Upper lobe of left lung (tissue), 6 donors: ENCODE results near the gene HK1. TPM values are rescaled to one million over a fixed set of nuclear protein-coding genes. Genes with fewer than 3 reads are reported as not detected.
"Not testable (repeated sequence)": the region's sequence is repeated elsewhere in the genome, so short reads cannot be mapped to it uniquely, and the experiment has no call there.

Source experiments
- ATAC-seq, 2 donors: fragments of 200-7000 bp; cut with Tn5 transposase; one replicate each; pipeline ENCODE4 v1.9.1; 2022; ENCODE audit warnings: mild to moderate bottlenecking in 2 of 2, moderate library complexity in 2 of 2; ENCODE audit not compliant: low FRiP score in 2 of 2
- DNase-seq, 2 donors: peaks; one replicate each; pipeline ENCODE4 v3.0.0-alpha.2; 2019 to 2020
- H3K27ac ChIP-seq, 4 donors: fragments of 200-600 bp; sonication (generic); one replicate each; pipeline ENCODE4 v1.5.1; 2016 to 2019
- H3K27me3 ChIP-seq, 4 donors: fragments of 200-600 bp; sonication (generic); one replicate each; pipeline ENCODE4 v1.5.1; 2017 to 2019
- H3K36me3 ChIP-seq, 4 donors: fragments of 200-600 bp; sonication (generic); one replicate each; pipeline ENCODE4 v1.5.1; 2016 to 2019
- H3K4me1 ChIP-seq, 4 donors: fragments of 200-600 bp; sonication (generic); one replicate each; pipeline ENCODE4 v1.5.1; 2018 to 2019
- H3K4me3 ChIP-seq, 4 donors: fragments of 200-600 bp; sonication (generic); one replicate each; pipeline ENCODE4 v1.5.1; 2017 to 2019; ENCODE audit warnings: mild to moderate bottlenecking in 2 of 4, moderate library complexity in 1 of 4
- H3K9me3 ChIP-seq, 4 donors: fragments of 200-600 bp; sonication (generic); one replicate each; pipeline ENCODE4 v1.5.1; 2018 to 2019
- CTCF ChIP-seq, 6 experiments: fragments of 450-650 bp in 4 of 6; fragments of 200-600 bp in 2 of 6; sonication (generic) in 2 of 6; IDR thresholded peaks; one replicate each; pipeline ENCODE4 v1.5.1; 2016 to 2019; ENCODE audit warnings: antibody characterized with exemption in 6 of 6
- EP300 ChIP-seq, 4 donors: sonication (generic); formaldehyde crosslinking; IDR thresholded peaks; one replicate each; pipeline ENCODE4 v1.5.1; 2017; ENCODE audit warnings: antibody characterized with exemption in 4 of 4, control low read depth in 2 of 4
- POLR2A ChIP-seq, 4 donors: fragments of 450-650 bp; IDR thresholded peaks; one replicate each; pipeline ENCODE4 v1.5.1; 2016 to 2017; ENCODE audit warnings: antibody characterized with exemption in 4 of 4, mild to moderate bottlenecking in 2 of 4
- POLR2AphosphoS5 ChIP-seq, 2 donors: sonication (generic); formaldehyde crosslinking; IDR thresholded peaks; one replicate each; pipeline ENCODE4 v1.5.1; 2017; ENCODE audit warnings: antibody characterized with exemption in 2 of 2
- WGBS, 2 donors: methylation state at CpG; one replicate each; pipeline ENCODE4 v1.1.5; 2017 to 2018; 5-methylcytosine and 5-hydroxymethylcytosine counted together
- total RNA-seq, 6 donors: library from RNA; depleted of rRNA in 4 of 6; stranded (reverse); fragments of >200 nt in 4 of 6; gene quantifications; one replicate each; pipeline versions ENCODE4 v1.1.0 to v1.2.1, GENCODE V29; 2016 to 2021
- donor health status: DM: no; HTN: no; CAD: no; lungs with moderate emphysema.
- donor health status: DM: no; HTN: yes; CAD: no; lungs with severe emphysema.

Gene HK1
- total RNA-seq, 6 donors from 2014 or later, result 60.8 to 98.5 (median 88.9) TPM

GRCh38 chr10:69323622-69324021, 45.3 kb downstream of the HK1 start:
- DNase-seq, result no peak
- no peaks in the 10 kb centered on the region for H3K27me3 ChIP-seq
- H3K36me3 ChIP-seq, result no peaks in the 10 kb centered on the region
- 92 to 93% methylated on average over 2 of the region's 2 CpGs for WGBS, 2 donors
- no peak for ATAC-seq
- no peaks in the 10 kb centered on the region for H3K9me3 ChIP-seq
- no peak overlapping the region for H3K4me3 ChIP-seq
- no peak overlapping the region for H3K27ac ChIP-seq
- TF ChIP-seq EP300 (IDR thresholded peaks at IDR 0.05) (no peak), POLR2AphosphoS5 (IDR thresholded peaks at IDR 0.05) (no peak), POLR2A (IDR thresholded peaks at IDR 0.05) (no peak), CTCF (IDR thresholded peaks at IDR 0.05) (no peak)
- H3K4me1 ChIP-seq, result peaks cover 44 to 67% (median 57%) of the 10 kb centered on the region in 4 donors

- Histone ChIP-seq H3K4me1 (peaks cover 47 to 72% (median 62%) of the 10 kb centered on the region in 4 donors), H3K27ac (no peak overlapping the region), H3K27me3 (no peaks in the 10 kb centered on the region), H3K36me3 (no peaks in the 10 kb centered on the region), H3K4me3 (no peak overlapping the region), H3K9me3 (no peaks in the 10 kb centered on the region)
- DNase-seq, result no peak
- WGBS, 2 donors, result 55 to 74% methylated on average over 1 of the region's 1 CpG
- TF ChIP-seq POLR2AphosphoS5 (IDR thresholded peaks at IDR 0.05) (no peak), POLR2A (IDR thresholded peaks at IDR 0.05) (no peak), CTCF (IDR thresholded peaks at IDR 0.05) (no peak), EP300 (IDR thresholded peaks at IDR 0.05) (no peak)
- no peak for ATAC-seq
Measured at GRCh38 chr10:69324583-69324982, 46.3 kb downstream of the HK1 start.

DNA sequence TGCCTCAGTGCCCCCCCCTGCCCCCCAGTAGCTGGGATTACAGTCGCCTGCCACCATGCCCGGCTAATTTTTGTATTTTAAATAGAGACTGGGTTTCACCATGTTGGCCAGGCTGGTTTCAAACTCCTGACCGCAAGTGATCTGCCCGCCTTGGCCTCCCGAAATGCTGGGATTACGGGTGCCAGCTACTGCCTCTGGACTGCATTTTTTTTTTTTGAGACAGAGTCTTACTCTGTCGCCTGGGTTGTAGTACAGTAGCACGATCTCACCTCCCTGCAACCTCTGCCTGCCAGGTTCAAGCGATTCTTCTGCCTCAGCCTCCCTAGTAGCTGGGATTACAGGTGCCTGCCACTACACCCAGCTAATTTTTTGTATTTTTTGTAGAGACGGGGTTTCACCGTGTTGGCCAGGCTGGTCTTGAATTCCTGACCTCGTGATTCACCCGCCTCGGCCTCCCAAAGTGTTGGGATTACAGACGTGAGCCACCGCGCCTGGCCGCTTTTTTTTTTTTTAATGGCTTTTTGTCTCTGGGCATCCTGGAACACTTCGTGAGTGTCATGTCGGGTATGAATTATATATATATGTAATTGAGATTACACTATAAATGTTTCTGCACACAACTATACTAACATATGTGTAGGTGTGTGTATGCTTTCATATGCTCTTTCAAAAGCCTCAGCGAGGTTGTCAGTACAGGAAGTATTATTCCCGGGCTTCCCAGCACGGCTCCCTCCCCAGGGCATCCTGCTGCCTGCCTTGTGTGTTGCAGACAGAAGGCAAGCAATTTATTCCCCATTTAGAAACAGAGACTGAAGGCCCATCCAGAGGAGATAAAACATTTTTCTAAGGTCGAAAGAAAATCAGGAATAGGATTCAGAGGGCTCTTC, 47.6 kb downstream of the HK1 start:
- not testable (repeated sequence) for ATAC-seq, H3K27ac ChIP-seq, H3K27me3 ChIP-seq, H3K4me3 ChIP-seq, DNase-seq, H3K36me3 ChIP-seq, H3K9me3 ChIP-seq
- 79 to 81% methylated on average over 24 of the region's 24 CpGs for WGBS, 2 donors
- peaks cover 34 to 65% (median 49%) of the 10 kb centered on the region in 4 donors for H3K4me1 ChIP-seq

DNA sequence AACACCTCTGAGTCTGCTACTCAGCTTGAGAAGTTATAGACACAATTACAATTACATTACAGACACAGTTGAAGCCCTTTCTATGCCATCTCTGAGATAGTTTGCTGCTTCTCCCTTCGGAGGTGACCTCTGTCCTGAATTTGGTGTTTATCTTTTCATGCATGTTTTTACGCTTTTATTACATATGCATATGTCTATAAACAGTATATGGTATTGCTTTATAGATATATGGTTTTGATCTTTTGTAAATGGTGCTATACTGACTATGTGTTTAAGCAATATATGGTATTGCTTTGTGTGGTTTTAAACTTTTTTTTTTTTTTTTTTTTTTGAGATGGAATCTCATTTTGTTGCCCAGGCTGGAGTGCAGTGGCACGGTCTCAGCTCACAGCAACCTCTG, 48.4 kb downstream of the HK1 start:
- TF ChIP-seq CTCF (IDR thresholded peaks at IDR 0.05) (no peak), POLR2AphosphoS5 (IDR thresholded peaks at IDR 0.05) (no peak), POLR2A (IDR thresholded peaks at IDR 0.05) (no peak), EP300 (IDR thresholded peaks at IDR 0.05) (no peak)
- Histone ChIP-seq H3K9me3 (no peaks in the 10 kb centered on the region), H3K27me3 (no peaks in the 10 kb centered on the region), H3K27ac (no peak overlapping the region), H3K4me3 (no peak overlapping the region), H3K36me3 (peaks cover 0 to 8% (median 0%) of the 10 kb centered on the region in 4 donors), H3K4me1 (peaks cover 26 to 65% (median 43%) of the 10 kb centered on the region in 4 donors)
- DNase-seq (no peak), ATAC-seq (no peak)
- WGBS, 2 donors, result 91 to 97% methylated on average over 3 of the region's 3 CpGs

DNA sequence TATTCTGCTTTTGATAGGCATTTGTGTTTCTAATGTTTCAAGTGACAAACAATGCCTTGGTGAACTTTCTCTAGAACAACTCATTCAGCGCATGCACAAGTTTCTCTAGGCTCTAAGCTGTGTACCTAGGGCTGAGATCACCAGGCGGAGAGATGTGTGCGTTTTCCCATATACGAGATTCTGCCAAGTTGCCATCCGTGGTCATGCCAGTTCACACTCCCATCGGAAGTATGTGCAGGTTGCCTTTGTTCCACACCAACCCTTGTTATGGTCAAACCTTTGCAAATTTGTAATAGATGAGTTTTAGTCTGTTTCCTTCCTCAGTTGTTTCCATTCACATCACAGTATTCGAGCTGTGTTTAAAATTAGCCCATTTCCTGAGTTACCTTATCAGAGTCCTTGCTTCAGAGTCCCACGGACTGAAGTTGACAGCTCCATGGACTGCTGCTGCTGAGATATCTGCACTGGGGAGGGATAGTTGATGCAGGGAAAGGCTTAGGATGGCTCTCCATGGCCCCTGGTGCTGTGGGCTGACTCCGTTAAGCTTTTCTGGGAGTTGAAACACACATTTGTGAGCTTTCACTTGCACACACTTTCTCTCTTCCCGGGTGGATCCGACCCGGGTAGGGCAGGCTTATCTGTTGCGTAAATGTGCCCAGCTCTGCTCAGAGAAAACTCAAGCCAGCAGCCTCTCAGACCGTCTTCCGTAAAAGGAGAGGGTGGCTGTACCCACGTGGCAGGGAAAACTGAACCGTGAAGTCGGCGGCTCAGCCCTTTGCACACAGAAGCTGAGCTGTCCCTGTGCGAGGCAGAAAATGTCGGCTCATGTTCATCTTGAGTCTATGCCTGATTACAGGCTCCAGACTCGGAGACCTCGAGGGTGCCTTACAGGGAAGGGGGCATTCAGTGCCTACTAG, 49.4 kb downstream of the HK1 start:
- Histone ChIP-seq H3K9me3 (no peaks in the 10 kb centered on the region), H3K36me3 (peaks cover 0 to 8% (median 0%) of the 10 kb centered on the region in 4 donors), H3K4me1 (peaks cover 28 to 67% (median 50%) of the 10 kb centered on the region in 4 donors), H3K27me3 (no peaks in the 10 kb centered on the region), H3K4me3 (peak overlapping the region in 2 of 4 donors; percentile 23 to 29), H3K27ac (peak overlapping the region; percentile 69 to 84 (median 76))
- WGBS, 2 donors, result 19 to 25% methylated on average over 19 to 23 of the region's 23 CpGs
- TF ChIP-seq POLR2AphosphoS5 (IDR thresholded peaks at IDR 0.05) (peak in 1 of 2 donors; percentile 73), CTCF (IDR thresholded peaks at IDR 0.05) (no peak), POLR2A (IDR thresholded peaks at IDR 0.05) (peak in 1 of 4 donors; percentile 59)
- ATAC-seq, result peak; percentile 87 to 88
- peak in 1 of 2 donors; percentile 94 for DNase-seq
